Esophagus muscularis mucosa (tissue), 4 donors: Measurements from ENCODE around the gene HES2. TPM values are rescaled to one million over a fixed set of nuclear protein-coding genes. Genes with fewer than 3 reads are reported as not detected.

Experiments used
- DNase-seq: peaks from one replicate; pipeline ENCODE4 v3.0.0-alpha.2; 2017; ENCODE audit errors: extremely low spot score
- H3K27ac ChIP-seq, 4 donors: fragments of 200-600 bp; sonication (generic); replicated peaks in 1 of 4; 1 replicate in 3 of 4; 2 replicates in 1 of 4; pipeline ENCODE4 v1.5.1; 2016 to 2019; ENCODE audit warnings: mild to moderate bottlenecking in 1 of 4
- H3K27me3 ChIP-seq, 4 donors: fragments of 200-600 bp; sonication (generic); one replicate each; pipeline versions ENCODE4 v1.5.1 to v1.6.0; 2016 to 2019
- H3K36me3 ChIP-seq, 4 donors: fragments of 200-600 bp; sonication (generic); one replicate each; pipeline ENCODE4 v1.5.1; 2016 to 2019
- H3K4me1 ChIP-seq, 4 donors: fragments of 200-600 bp; sonication (generic); one replicate each; pipeline ENCODE4 v1.5.1; 2016 to 2019
- H3K4me3 ChIP-seq, 4 donors: fragments of 200-600 bp; sonication (generic); 1 replicate in 2 of 4; 2 replicates in 2 of 4; pipeline ENCODE4 v1.5.1; 2016 to 2019; ENCODE audit warnings: mild to moderate bottlenecking in 4 of 4, moderate library complexity in 1 of 4
- H3K9me3 ChIP-seq, 4 donors: fragments of 200-600 bp; sonication (generic); 1 replicate in 3 of 4; 2 replicates in 1 of 4; pipeline ENCODE4 v1.5.1; 2016 to 2019
- CTCF ChIP-seq, 3 experiments: fragments of 200-600 bp in 2 of 3; fragments of 450-650 bp in 1 of 3; sonication (generic) in 2 of 3; IDR thresholded peaks; one replicate each; pipeline ENCODE4 v1.5.1; 2017 to 2019; ENCODE audit warnings: antibody characterized with exemption in 3 of 3, mild to moderate bottlenecking in 2 of 3, moderate library complexity in 1 of 3
- EP300 ChIP-seq: sonication (generic); formaldehyde crosslinking; IDR thresholded peaks from one replicate; pipeline ENCODE4 v1.6.1; 2017; ENCODE audit warnings: antibody characterized with exemption
- POLR2A ChIP-seq: fragments of 450-650 bp; IDR thresholded peaks from one replicate; pipeline ENCODE4 v1.6.1; 2017; ENCODE audit warnings: antibody characterized with exemption, moderate library complexity, mild to moderate bottlenecking, low read depth
- POLR2AphosphoS5 ChIP-seq, 2 donors: sonication (generic); formaldehyde crosslinking; IDR thresholded peaks; one replicate each; pipeline ENCODE4 v1.6.1; 2017; ENCODE audit warnings: antibody characterized with exemption in 2 of 2
- WGBS: methylation state at CpG from one replicate; pipeline ENCODE4 v1.1.5; 2018; 5-methylcytosine and 5-hydroxymethylcytosine counted together
- intact Hi-C: fragments of 100-400 bp; cut with DNase I; formaldehyde crosslinking; loops from one replicate; pipeline ENCODE4 v1.15.1; 2023
- total RNA-seq, 4 donors: library from RNA; depleted of rRNA; stranded (reverse); fragments of >200 nt; gene quantifications; one replicate each; pipeline versions ENCODE4 v1.1.0 to v1.2.1, GENCODE V29; 2016

Gene HES2
- total RNA-seq, 4 donors from 2014 or later = not detected

- TF ChIP-seq POLR2AphosphoS5 (IDR thresholded peaks at IDR 0.05) (no peak), EP300 (no peak)
- Histone ChIP-seq H3K4me1 (peaks cover 7 to 20% (median 14%) of the 10 kb centered on the region in 4 donors), H3K27ac (no peak overlapping the region), H3K4me3 (no peak overlapping the region), H3K27me3 (peaks cover 0 to 91% (median 14%) of the 10 kb centered on the region in 4 donors), H3K36me3 (peaks cover 0 to 48% (median 21%) of the 10 kb centered on the region in 4 donors), H3K9me3 (no peaks in the 10 kb centered on the region)
- DNase-seq = no peak
- intact Hi-C loops = no loop called here
- no CpG with 5 or more reads among the region's 1 CpG for WGBS
Measured at GRCh38 chr1:6463120-6463412, 43.3 kb upstream of the HES2 start.

- intact Hi-C loops = no loop called here
- 81% methylated on average over 10 of the region's 13 CpGs for WGBS
- peaks cover 0 to 43% (median 16%) of the 10 kb centered on the region in 4 donors for H3K36me3 ChIP-seq
- peaks cover 0 to 86% (median 14%) of the 10 kb centered on the region in 4 donors for H3K27me3 ChIP-seq
- no peak overlapping the region for H3K27ac ChIP-seq
- no peak for TF ChIP-seq EP300
- no peak for TF ChIP-seq CTCF (IDR thresholded peaks at IDR 0.05)
- no peak for TF ChIP-seq POLR2A
- no peak for TF ChIP-seq POLR2AphosphoS5 (IDR thresholded peaks at IDR 0.05)
- H3K9me3 ChIP-seq = no peaks in the 10 kb centered on the region
- no peak overlapping the region for H3K4me3 ChIP-seq
- peaks cover 7 to 20% (median 14%) of the 10 kb centered on the region in 4 donors for H3K4me1 ChIP-seq
- DNase-seq = no peak
Measured at GRCh38 chr1:6462412-6463119, 42.8 kb upstream of the HES2 start.

- 90% methylated on average over 41 of the region's 48 CpGs for WGBS
- no peaks in the 10 kb centered on the region for H3K9me3 ChIP-seq
- peaks cover 0 to 35% (median 10%) of the 10 kb centered on the region in 4 donors for H3K36me3 ChIP-seq
- H3K4me3 ChIP-seq = peak overlapping the region in 1 of 4 donors; percentile 30
- intact Hi-C loops = no loop called here
- no peak overlapping the region for H3K27ac ChIP-seq
- peaks cover 7 to 20% (median 14%) of the 10 kb centered on the region in 4 donors for H3K4me1 ChIP-seq
- peaks cover 0 to 88% (median 14%) of the 10 kb centered on the region in 4 donors for H3K27me3 ChIP-seq
- DNase-seq = no peak
- TF ChIP-seq POLR2A (no peak), POLR2AphosphoS5 (IDR thresholded peaks at IDR 0.05) (no peak), CTCF (IDR thresholded peaks at IDR 0.05) (no peak), EP300 (no peak)
Measured at GRCh38 chr1:6461538-6462411, 42.1 kb upstream of the HES2 start.

GRCh38 chr1:6461051-6461530, 41.4 kb upstream of the HES2 start:
- peaks cover 0 to 88% (median 13%) of the 10 kb centered on the region in 4 donors for H3K27me3 ChIP-seq
- H3K27ac ChIP-seq = no peak overlapping the region
- 77% methylated on average over 40 of the region's 40 CpGs for WGBS
- no peaks in the 10 kb centered on the region for H3K9me3 ChIP-seq
- DNase-seq = no peak
- H3K36me3 ChIP-seq = peaks cover 0 to 34% (median 10%) of the 10 kb centered on the region in 4 donors
- intact Hi-C loops = no loop called here
- peak overlapping the region; percentile 2 to 48 (median 30) for H3K4me3 ChIP-seq
- H3K4me1 ChIP-seq = peaks cover 7 to 19% (median 12%) of the 10 kb centered on the region in 4 donors
- TF ChIP-seq CTCF (IDR thresholded peaks at IDR 0.05) (no peak), POLR2AphosphoS5 (IDR thresholded peaks at IDR 0.05) (no peak), POLR2A (no peak)
